Sigmoid colon (tissue), 7 donors: ENCODE data around the gene ASB8. TPM values are rescaled to one million over a fixed set of nuclear protein-coding genes. Genes with fewer than 3 reads are reported as not detected.

Experiments
- DNase-seq: peaks from one replicate; pipeline ENCODE4 v3.0.0-alpha.2; 2019
- H3K27ac ChIP-seq, 4 donors: fragments of 200-600 bp; sonication (generic); one replicate each; pipeline ENCODE4 v1.5.1; 2016 to 2019; ENCODE audit warnings: mild to moderate bottlenecking in 1 of 4
- H3K27me3 ChIP-seq, 3 donors: fragments of 200-600 bp; sonication (generic); one replicate each; pipeline ENCODE4 v1.5.1; 2019; ENCODE audit warnings: mild to moderate bottlenecking in 1 of 3
- H3K36me3 ChIP-seq, 4 donors: fragments of 200-600 bp; sonication (generic); one replicate each; pipeline ENCODE4 v1.5.1; 2016 to 2019
- H3K4me1 ChIP-seq, 4 donors: fragments of 200-600 bp; sonication (generic); one replicate each; pipeline ENCODE4 v1.5.1; 2017 to 2019
- H3K4me3 ChIP-seq, 4 donors: fragments of 200-600 bp; sonication (generic); one replicate each; pipeline ENCODE4 v1.5.1; 2017 to 2019; ENCODE audit warnings: mild to moderate bottlenecking in 2 of 4, moderate library complexity in 1 of 4
- H3K9me3 ChIP-seq, 4 donors: fragments of 200-600 bp in 3 of 4; sonication (generic) in 3 of 4; one replicate each; pipeline versions ENCODE4 v1.5.1 to v1.6.1; 2013 to 2019
- CTCF ChIP-seq, 4 experiments: fragments of 450-650 bp in 3 of 4; fragments of 200-600 bp in 1 of 4; IDR thresholded peaks; one replicate each; pipeline ENCODE4 v1.5.1; 2016 to 2019; ENCODE audit warnings: antibody characterized with exemption in 4 of 4, mild to moderate bottlenecking in 3 of 4, moderate library complexity in 2 of 4
- EP300 ChIP-seq, 4 donors: sonication (generic); formaldehyde crosslinking; IDR thresholded peaks; one replicate each; pipeline ENCODE4 v1.6.1; 2017; ENCODE audit warnings: antibody characterized with exemption in 4 of 4
- POLR2A ChIP-seq, 2 donors: fragments of 450-650 bp; IDR thresholded peaks; one replicate each; pipeline ENCODE4 v1.6.1; 2016; ENCODE audit warnings: antibody characterized with exemption in 2 of 2, mild to moderate bottlenecking in 2 of 2, moderate library complexity in 2 of 2
- POLR2AphosphoS5 ChIP-seq, 4 donors: sonication (generic); formaldehyde crosslinking; IDR thresholded peaks; one replicate each; pipeline ENCODE4 v1.6.1; 2017; ENCODE audit warnings: antibody characterized with exemption in 4 of 4
- WGBS, 2 donors: extraction: QIAGEN DNeasy Blood & Tissue Kit; methylation state at CpG; one replicate each; pipeline ENCODE4 v1.1.7; 2013; 5-methylcytosine and 5-hydroxymethylcytosine counted together
- intact Hi-C: fragments of 100-400 bp; cut with DNase I; formaldehyde crosslinking; loops from one replicate; pipeline ENCODE4 v1.15.1; 2023
- polyA plus RNA-seq, 3 donors: library from polyadenylated mRNA; stranded (reverse); fragments of 200-250 nt; gene quantifications; one replicate each; pipeline ENCODE4 v1.2.3, GENCODE V29; 2013
- total RNA-seq, 4 donors: library from RNA; depleted of rRNA; stranded (reverse); fragments of >200 nt; gene quantifications; one replicate each; pipeline ENCODE4 v1.1.0, GENCODE V29; 2016
- donor health status: healthy with polysubstance abuse.
- donor health status: Bipolar disorder and iron deficiency.
- donor health status: healthy.

Gene ASB8
- total and polyA plus RNA-seq, 7 donors: 20.6 to 64.3 (median 35.6) TPM

DNA sequence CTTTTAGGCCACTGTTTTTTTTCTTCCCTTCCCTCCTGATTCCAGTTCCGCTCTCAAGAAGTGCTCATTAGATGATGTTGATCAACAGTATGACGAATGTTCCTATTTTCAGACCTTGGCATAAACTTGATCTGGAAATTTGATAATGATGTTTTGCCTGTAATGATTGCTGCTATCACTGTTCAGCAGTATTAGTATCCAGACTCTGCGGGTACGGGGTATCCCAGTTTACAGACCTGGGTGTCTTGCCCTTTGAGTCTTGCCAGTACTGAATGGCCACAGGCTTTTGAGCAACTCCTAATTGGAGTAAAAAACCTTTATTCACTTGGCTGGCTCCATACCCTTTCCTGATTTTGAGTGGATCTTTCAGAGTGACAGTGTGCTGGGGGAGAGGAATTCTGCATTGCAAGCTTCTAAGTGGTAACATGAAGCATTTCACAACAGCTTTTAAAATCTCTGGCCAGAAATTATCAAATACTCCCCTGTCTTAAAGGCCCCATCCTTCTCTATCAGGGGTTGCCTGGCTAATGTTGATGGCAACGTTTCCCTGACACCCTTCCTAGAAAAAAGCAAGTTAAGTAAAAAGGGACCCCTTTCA, 5.9 kb upstream of the ASB8 start:
- Histone ChIP-seq H3K4me3 (no peak overlapping the region), H3K9me3 (no peaks in the 10 kb centered on the region), H3K27ac (no peak overlapping the region), H3K4me1 (no peaks in the 10 kb centered on the region), H3K27me3 (no peaks in the 10 kb centered on the region), H3K36me3 (no peaks in the 10 kb centered on the region)
- intact Hi-C loops: loop anchor here (5.0 to 10.0 kb wide), 2 partner anchors 76 to 198 kb away; partner anchors contain the start of gene TMEM106C
- TF ChIP-seq POLR2AphosphoS5 (IDR thresholded peaks at IDR 0.05): no peak
- TF ChIP-seq CTCF (IDR thresholded peaks at IDR 0.05): no peak
- no peak for TF ChIP-seq EP300 (IDR thresholded peaks at IDR 0.05)
- no peak for TF ChIP-seq POLR2A (IDR thresholded peaks at IDR 0.05)
- no peak for DNase-seq
- WGBS, 2 donors: 61 to 82% methylated on average over 5 of the region's 5 CpGs

DNA sequence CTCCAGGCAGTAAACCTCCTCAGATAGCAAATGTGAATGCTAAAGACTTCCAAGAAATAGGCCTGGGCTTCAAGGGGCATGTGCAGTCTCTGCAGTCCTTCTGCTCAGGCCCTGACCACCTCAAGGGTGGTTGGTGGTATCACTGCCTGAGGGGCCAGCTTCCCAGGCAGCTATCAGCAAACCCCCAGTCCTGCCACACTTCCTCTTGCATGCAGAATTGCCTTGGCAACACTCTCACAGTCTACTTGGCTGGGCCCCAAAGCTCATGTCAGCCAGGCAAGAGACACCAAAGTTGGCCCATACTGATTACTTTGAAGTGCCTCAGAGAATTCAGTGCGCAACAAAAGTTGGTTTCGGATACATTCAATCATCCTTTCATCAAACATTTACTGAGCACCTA, 3.5 kb upstream of the ASB8 start:
- Histone ChIP-seq H3K4me1 (peaks cover 0 to 15% (median 10%) of the 10 kb centered on the region in 4 donors), H3K4me3 (no peak overlapping the region), H3K9me3 (no peaks in the 10 kb centered on the region), H3K27ac (no peak overlapping the region), H3K36me3 (no peaks in the 10 kb centered on the region), H3K27me3 (no peaks in the 10 kb centered on the region)
- intact Hi-C loops: loop anchor here (5.0 to 10.0 kb wide), 2 partner anchors 74 to 196 kb away; partner anchors contain the start of gene TMEM106C
- TF ChIP-seq EP300 (IDR thresholded peaks at IDR 0.05) (no peak), POLR2AphosphoS5 (IDR thresholded peaks at IDR 0.05) (no peak), CTCF (IDR thresholded peaks at IDR 0.05) (no peak), POLR2A (IDR thresholded peaks at IDR 0.05) (no peak)
- 75 to 82% methylated on average over 2 of the region's 2 CpGs for WGBS, 2 donors
- no peak for DNase-seq

GRCh38 chr12:48160046-48160445, 2.7 kb upstream of the ASB8 start:
- Histone ChIP-seq H3K4me3 (no peak overlapping the region), H3K9me3 (no peaks in the 10 kb centered on the region), H3K36me3 (no peaks in the 10 kb centered on the region), H3K4me1 (peaks cover 0 to 16% (median 10%) of the 10 kb centered on the region in 4 donors), H3K27me3 (no peaks in the 10 kb centered on the region), H3K27ac (no peak overlapping the region)
- WGBS, 2 donors: 79 to 92% methylated on average over 5 of the region's 5 CpGs
- intact Hi-C loops: loop anchor here (5.0 to 10.0 kb wide), 2 partner anchors 73 to 195 kb away; partner anchors contain the start of gene TMEM106C
- TF ChIP-seq EP300 (IDR thresholded peaks at IDR 0.05) (no peak), CTCF (IDR thresholded peaks at IDR 0.05) (no peak), POLR2A (IDR thresholded peaks at IDR 0.05) (no peak), POLR2AphosphoS5 (IDR thresholded peaks at IDR 0.05) (no peak)
- no peak for DNase-seq

DNA sequence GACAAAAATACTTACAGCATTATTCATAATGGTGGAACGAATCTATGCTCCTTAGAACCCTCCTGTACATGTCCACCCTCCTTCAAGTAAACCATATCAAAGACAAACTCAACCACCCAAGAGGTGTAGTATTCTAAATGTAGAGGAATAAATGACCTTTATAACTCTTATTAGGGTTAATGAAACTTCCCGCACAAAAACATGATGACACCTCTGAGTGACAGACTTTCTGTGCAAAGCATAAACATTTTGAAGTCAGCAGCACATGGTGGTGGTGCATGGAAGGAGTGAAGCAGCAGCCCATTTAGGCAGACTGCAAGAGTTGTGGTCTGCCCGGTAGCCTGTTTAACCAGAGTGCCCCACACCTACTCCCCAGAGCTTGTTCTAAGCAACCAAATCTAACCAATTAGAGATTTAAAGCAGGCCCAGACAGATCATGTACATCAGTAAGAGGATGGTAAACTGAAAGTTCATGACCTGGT, 615 bp upstream of the ASB8 start:
- intact Hi-C loops: loop anchor here (1.0 to 5.0 kb wide), 2 partner anchors 39 to 53 kb away; no protein-coding TSS in a partner anchor
- TF ChIP-seq EP300 (IDR thresholded peaks at IDR 0.05): no peak
- TF ChIP-seq CTCF (IDR thresholded peaks at IDR 0.05): no peak
- no peak for TF ChIP-seq POLR2A (IDR thresholded peaks at IDR 0.05)
- no peak for TF ChIP-seq POLR2AphosphoS5 (IDR thresholded peaks at IDR 0.05)
- DNase-seq: no peak
- Histone ChIP-seq H3K9me3 (no peaks in the 10 kb centered on the region), H3K4me1 (peaks cover 0 to 23% (median 10%) of the 10 kb centered on the region in 4 donors), H3K36me3 (peaks cover 0 to 9% (median 6%) of the 10 kb centered on the region in 4 donors), H3K27me3 (no peaks in the 10 kb centered on the region), H3K4me3 (peak overlapping the region; percentile 74 to 94 (median 89)), H3K27ac (peak overlapping the region; percentile 84 to 90 (median 89))
- 62 to 66% methylated on average over 3 of the region's 3 CpGs for WGBS, 2 donors
